T-helper 1 cell (primary cell): ENCODE results near the gene MATK.
A peak's percentile ranks its signal among the peaks of the same experiment; 100 is the strongest.
"Not testable (repeated sequence)": the region's sequence is repeated elsewhere in the genome, so short reads cannot be mapped to it uniquely, and the experiment has no call there.

ENCODE experiments used
- DNase-seq, 5 donors: peaks; one replicate each; pipeline ENCODE4 v3.0.0-alpha.2; 2012 to 2020

MATK gene

DNA sequence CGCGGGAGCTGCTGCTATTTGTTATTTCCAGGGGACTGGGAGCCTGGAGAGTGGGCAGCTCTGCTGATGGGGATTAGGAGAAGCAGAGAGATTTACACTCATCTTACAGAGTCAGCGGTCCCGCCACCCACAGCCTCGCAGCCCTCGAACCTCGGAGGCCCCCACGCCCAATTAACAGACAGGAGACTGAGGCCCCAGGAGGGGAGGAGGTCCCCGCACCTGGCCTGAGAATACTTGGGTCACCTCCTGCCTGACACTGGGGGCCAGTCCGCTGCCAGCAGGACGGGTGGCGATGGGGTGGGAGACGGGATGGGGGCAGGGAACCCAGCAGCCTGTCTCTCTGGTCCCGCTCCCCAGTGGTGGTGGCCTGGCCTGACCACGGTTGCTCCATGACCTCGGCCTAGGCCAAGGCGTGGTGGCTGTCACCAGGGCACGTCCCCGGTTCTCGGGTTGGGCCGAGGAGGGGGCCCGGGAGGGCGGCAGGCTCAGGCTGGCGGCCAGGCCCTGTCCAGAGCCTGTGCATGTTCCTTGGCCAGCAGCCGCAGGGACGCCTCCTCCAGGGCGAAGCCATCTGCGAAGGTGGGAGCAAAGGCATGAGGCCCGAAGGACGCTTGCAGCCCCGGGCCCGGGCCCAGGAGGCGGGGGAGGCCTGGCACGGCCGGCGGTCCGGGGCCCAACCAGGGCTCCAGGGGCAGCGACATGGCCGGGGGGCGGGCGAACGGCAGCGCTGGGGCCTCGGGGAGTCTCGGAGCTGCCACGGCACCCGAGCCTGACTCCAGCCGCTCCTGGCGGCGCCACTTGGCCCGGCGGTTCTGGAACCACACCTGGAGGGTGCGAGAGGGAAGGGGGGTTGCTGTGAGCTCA is 15.8 kb downstream of the MATK start:
- DNase-seq, result no peak

GRCh38 chr19:3769494-3769893 is 16.7 kb downstream of the MATK start:
- DNase-seq, result no peak

DNA sequence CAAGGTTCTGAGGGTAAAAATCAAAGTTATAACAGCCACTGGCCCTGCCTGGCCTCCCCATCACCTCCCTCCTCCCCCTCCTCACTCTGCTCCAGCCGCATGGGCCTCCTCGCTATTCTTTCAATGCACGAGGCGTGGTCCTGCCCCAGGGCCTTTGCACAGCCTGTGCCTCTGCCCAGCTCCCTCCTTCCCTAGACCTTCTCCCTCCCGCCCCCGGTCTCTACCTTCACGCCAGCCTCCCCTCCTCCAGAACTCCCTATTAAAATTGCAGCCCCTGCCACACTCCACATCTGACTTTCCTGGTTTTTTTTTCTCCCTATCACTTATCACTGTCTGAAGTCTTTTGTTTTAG is 17.5 kb downstream of the MATK start:
- no peak for DNase-seq

DNA sequence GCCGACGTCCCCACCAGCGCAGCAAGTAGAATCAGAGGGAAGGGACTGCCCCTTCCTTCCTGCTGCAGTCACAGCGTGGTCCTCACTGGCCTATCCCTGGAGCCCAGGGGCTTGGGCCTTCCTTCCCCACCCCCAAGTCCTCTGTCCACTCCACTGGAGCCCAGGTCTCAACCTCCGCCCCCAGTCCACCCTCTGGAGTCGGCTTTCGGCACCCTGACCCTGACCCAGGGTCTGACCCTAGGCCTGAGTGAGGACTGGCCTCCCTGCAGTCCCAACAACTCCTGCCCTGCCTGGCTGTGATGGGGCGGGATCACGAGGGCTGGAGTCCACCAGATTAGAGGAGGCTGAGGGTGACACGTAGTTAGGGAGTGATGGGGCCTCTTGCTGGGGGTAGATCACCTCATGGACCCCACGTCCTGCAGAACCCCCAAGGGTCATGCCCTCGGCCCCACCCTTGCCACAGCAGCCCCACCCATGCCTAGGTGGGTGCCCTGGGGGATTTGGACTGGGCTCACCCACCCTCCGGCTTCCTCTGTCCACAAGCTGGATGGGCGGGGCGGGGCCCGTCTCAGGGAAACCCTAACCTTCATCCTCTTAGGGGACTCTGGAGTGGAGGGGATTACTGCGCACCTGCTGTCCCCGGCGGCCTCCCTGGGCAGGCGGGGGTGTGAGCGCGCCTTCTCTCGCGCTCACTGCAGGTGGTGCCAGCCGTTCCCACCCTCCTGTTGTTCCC is 18.0 kb downstream of the MATK start:
- no peak for DNase-seq

DNA sequence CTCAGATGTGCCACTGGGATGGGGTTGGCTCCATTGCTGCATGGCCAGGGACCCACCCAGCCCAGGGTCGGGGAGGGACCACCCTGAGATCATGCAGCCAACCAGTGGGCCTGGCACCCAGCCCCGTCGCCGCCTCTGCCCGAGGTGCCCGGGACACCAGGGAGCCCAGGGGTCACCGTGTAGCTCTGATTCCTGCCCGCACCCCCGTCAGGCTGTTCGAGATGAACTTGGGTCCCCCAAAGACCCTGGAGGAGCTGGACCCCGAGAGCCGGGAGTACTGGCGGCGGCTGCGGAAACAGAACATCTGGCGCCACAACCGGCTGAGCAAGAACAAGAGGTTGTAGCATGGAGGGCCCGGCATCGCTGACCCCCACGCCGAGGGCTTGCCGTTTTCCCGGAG is 19.1 kb downstream of the MATK start:
- no peak for DNase-seq

- peak in 1 of 5 donors; percentile 44 for DNase-seq
These were observed 19.7 kb downstream of the MATK start for GRCh38 chr19:3766520-3766919.

GRCh38 chr19:3765757-3766156 is 20.4 kb downstream of the MATK start:
- not testable (repeated sequence) for DNase-seq

GRCh38 chr19:3765121-3765520 is 21.1 kb downstream of the MATK start:
- DNase-seq, result no peak

DNA sequence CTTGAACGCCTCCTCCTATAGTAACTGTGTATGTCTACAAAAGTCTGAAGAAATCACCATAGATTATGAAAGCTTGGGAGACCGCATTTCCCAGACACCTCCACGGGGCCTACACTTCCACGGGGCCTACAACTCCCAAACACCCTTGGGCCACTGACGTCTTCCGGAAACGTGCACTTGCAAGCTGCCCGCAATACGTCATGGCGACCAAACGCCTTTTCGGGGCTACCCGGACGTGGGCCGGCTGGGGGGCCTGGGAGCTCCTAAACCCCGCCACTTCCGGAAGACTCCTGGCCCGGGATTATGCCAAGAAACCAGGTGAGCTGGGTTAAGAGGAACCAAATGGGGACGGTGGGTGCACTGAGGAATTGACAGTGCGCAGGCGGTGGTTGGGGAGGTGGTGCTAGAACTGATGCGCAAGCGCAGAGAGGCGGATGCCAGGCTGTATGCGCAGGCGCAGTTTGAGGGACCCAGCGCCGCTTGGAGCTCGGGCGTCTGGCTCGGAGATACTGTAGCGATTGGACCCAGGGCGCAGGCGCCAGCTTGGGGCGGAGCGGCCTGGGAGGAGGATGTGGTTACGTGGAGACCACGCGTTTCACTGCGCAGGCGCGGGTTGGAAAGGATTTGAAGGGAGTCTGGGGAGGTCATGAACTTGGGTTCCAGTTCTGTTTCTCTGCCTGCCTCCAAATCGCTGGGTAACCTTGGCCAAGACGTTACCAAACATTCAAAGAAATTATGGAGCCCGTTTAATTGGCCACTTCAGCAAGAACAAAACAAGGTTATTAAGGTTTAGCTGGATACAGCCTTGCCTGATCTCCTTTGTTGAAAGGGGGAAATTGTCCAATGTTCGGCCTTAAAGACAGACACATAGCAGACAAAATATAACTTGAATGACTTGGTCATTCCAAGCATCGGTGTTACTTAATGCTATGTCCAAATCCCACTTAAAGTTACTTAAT is 23.4 kb downstream of the MATK start, which contains the start of gene MRPL54:
Gene MRPL54 (plus strand): TSS at position 182 of the 959 bp plus-strand sequence. CDS start 19 bp downstream, at position 201.
- peak; percentile 98 to 100 (median 98) for DNase-seq

- no peak for DNase-seq
These were observed 24.1 kb downstream of the MATK start for GRCh38 chr19:3762130-3762473.

GRCh38 chr19:3761382-3762129 is 24.6 kb downstream of the MATK start, which contains the start of gene APBA3:
TSS of gene APBA3 (minus strand) at chr19:3761692. CDS start at chr19:3760264, 1,428 bp downstream.
- DNase-seq, result peak; percentile 90 to 94 (median 90)

DNA sequence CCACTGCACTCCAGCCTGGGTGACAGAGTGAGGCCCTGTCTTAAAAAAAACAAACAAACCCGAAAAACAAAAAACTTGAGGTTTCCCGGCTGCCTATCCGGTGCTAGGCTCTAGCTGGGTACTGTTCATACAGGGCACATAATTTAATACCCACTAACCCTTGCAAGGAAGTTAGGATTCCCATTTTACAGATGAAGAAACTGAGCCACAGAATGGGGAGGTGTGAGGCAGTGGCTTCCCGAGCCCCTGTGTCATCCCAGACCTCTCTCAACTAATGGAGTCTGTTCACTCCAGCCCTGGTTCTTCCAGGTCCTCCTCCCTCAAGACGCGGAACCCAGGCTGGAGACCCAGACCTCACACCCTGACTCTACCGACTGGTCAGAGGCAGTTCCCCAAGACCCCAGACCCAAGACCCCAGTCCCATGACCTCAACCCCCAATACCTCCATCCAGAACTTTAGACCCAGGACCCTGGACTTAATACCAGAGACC is 25.3 kb downstream of the MATK start:
- peak in 2 of 5 donors; percentile 13 to 25 for DNase-seq

GRCh38 chr19:3759482-3760254 is 26.5 kb downstream of the MATK start:
- no peak for DNase-seq

DNA sequence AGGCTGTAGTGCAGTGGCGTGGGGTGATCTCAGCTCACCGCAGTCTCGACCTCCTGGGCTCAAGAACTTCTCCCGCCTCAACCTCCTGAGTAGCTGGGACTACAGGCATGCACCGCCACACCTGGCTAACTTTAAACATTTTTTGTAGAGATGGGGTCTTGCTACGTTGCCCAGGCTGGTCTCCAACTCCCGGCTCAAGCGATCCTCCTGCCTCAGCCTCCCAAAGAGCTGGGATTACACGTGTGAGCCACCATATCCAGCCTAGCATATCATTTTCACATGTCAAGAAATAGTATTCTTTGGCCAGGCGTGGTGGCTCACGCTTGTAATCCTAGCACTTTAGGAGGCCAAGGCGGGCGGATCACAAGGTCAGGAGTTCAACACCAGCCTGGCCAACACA is 27.9 kb downstream of the MATK start:
- not testable (repeated sequence) for DNase-seq

- not testable (repeated sequence) for DNase-seq
These were observed 28.5 kb downstream of the MATK start for GRCh38 chr19:3757705-3758104.

- no peak for DNase-seq
These were observed 32.4 kb downstream of the MATK start for GRCh38 chr19:3753631-3754410.

DNA sequence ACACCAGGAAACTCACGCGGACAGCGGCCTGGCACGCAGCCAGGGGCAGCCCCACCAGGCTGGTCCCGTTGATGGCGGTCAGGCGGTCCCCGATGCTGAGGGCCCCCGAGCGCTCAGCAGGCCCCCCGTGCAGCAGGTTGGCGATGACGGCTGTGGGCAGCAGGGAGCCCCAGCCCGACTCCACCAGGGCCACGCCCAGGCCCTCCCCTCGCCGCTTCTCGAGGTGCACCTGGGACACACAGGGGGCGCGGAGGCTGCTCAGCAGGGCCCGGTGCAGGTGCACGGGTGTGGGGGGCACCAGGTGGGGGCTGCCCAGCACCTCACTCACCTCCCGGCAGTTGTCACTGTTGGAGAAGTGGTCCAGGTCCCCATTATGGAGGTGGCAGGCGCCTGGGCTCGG is 33.7 kb downstream of the MATK start:
- no peak for DNase-seq

DNA sequence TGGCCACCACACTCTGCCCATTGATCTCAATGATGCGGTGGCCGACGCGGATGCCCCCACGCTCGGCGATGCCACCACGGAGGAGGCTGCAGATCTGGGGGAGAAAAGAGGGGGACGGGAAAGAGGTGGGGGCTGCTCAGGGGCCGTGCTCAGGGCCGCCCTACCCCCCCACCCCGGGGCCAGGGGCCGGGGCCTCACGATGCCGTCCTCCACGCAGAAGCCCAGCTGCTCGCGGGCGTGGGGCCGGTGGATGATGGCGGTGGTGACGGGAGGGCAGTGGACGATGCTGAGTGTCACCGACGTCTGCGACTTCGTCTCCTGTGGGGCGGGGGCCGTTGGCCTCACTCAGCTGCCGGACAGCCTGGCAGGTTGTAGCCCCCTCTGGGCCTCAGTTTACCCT is 34.9 kb downstream of the MATK start:
- DNase-seq, result no peak

- DNase-seq, result no peak
These were observed 36.0 kb downstream of the MATK start for GRCh38 chr19:3750211-3750610.

- no peak for DNase-seq
These were observed 37.2 kb downstream of the MATK start for GRCh38 chr19:3748965-3749364.
